LNCaP clone FGC (cell line): ENCODE measurements around the gene SLC38A4.

Experiments
- DNase-seq: peaks from one replicate; pipeline ENCODE4 v3.0.0-alpha.2; 2011; ENCODE audit warnings: low read depth
- H3K4me3 ChIP-seq: 2 replicates; pipeline ENCODE4 v1.5.1; 2011; ENCODE audit warnings: mild to moderate bottlenecking, low read depth, low read length, control low read depth
- TF ChIP-seq, protein P1 (sequence below): IDR thresholded peaks from 2 replicates; pipeline ENCODE4 v1.5.1; 2012; ENCODE audit warnings: mild to moderate bottlenecking; ENCODE audit not compliant: control insufficient read depth, insufficient read depth; ENCODE audit errors: extremely low read depth

The SLC38A4 gene, protein sequence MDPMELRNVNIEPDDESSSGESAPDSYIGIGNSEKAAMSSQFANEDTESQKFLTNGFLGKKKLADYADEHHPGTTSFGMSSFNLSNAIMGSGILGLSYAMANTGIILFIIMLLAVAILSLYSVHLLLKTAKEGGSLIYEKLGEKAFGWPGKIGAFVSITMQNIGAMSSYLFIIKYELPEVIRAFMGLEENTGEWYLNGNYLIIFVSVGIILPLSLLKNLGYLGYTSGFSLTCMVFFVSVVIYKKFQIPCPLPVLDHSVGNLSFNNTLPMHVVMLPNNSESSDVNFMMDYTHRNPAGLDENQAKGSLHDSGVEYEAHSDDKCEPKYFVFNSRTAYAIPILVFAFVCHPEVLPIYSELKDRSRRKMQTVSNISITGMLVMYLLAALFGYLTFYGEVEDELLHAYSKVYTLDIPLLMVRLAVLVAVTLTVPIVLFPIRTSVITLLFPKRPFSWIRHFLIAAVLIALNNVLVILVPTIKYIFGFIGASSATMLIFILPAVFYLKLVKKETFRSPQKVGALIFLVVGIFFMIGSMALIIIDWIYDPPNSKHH

DNA sequence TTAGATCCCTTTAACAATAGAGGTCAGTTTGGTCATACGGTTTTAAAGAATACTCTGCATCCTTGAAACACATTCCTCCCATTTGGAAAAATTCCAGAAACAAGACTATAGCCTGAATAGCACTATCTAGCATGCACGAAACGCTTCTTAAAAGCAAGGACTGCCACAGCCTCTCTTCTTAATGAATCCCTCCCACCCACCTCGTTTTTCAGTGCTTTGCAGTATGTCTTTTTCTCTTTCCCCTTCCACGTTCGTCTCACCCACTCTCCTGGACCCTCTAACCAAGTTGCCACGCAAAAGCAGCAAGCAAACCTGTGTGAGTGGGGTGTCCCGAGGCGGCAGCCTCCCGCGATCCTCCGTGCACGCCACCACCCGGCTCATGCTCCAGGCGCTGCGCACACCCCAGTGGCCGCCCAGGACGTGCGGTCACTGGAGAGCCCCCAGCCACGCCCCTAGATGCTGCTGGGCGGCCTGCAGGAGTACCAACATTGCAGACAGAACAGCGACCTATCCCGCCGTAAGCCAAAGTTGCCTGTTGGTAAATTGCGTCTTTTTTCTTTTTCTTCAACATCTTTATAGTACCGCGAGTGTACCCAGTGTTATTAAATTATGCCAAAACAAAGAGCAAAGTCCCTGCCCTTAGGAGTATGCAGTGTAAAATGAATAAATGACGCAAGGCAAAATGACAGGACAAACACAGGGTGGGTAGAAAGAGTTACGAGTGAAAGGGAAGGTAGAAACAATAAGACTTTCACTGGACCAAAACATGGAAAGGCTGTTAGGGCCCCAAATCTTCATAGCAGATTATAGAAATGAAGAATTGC is at the start of gene SLC38A4:
TSS of gene SLC38A4 (minus strand) at position 407 of the 824 bp plus-strand sequence. CDS start 32,926 bp downstream, outside the sequence.
- DNase-seq, result no peak
- TF ChIP-seq, protein P1, sequence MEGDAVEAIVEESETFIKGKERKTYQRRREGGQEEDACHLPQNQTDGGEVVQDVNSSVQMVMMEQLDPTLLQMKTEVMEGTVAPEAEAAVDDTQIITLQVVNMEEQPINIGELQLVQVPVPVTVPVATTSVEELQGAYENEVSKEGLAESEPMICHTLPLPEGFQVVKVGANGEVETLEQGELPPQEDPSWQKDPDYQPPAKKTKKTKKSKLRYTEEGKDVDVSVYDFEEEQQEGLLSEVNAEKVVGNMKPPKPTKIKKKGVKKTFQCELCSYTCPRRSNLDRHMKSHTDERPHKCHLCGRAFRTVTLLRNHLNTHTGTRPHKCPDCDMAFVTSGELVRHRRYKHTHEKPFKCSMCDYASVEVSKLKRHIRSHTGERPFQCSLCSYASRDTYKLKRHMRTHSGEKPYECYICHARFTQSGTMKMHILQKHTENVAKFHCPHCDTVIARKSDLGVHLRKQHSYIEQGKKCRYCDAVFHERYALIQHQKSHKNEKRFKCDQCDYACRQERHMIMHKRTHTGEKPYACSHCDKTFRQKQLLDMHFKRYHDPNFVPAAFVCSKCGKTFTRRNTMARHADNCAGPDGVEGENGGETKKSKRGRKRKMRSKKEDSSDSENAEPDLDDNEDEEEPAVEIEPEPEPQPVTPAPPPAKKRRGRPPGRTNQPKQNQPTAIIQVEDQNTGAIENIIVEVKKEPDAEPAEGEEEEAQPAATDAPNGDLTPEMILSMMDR, result no peak
- no peak within 1 kb of the TSS for H3K4me3 ChIP-seq

DNA sequence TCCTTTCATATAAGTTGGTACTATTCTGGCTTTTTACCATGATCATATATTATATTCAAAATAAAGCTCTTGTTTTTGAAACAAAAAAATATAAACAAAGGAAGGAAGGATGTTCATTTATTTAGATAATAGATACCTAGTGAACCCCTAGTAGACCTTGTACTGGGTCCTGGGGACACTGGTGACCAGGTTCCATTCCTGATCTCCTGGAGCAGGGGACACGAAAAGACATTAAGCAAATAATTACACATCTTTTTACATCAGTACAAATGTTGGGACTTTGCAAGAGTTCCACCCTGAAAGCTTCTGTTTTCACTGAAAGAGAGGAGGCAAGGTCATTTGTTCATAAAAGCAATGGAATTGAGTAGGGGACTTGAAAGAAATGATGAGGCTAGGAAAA is 49.3 kb upstream of the SLC38A4 start:
- DNase-seq, result no peak
- H3K4me3 ChIP-seq, result no peak overlapping the region
- TF ChIP-seq, protein P1, result no peak

DNA sequence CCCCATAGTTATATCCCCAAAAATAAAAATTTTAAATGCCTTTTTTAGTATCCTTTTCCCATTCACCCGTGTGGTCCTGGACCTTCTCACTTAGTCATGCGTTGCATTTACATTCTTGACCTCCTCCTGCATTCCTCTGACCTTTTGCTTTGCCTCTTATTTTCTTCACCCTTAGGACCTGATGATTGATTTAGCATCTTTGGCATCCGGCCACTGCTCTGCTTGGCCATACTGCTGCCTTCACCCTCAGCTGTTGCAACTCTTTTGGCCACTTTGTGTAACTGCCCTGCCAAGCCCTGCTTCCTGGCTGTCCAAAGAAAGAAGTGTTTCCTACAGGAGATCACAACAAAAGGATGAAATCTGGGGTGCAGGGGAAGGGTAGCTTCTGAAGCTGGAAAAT is 48.8 kb upstream of the SLC38A4 start:
- TF ChIP-seq, protein P1, result no peak
- DNase-seq, result no peak
- no peak overlapping the region for H3K4me3 ChIP-seq

DNA sequence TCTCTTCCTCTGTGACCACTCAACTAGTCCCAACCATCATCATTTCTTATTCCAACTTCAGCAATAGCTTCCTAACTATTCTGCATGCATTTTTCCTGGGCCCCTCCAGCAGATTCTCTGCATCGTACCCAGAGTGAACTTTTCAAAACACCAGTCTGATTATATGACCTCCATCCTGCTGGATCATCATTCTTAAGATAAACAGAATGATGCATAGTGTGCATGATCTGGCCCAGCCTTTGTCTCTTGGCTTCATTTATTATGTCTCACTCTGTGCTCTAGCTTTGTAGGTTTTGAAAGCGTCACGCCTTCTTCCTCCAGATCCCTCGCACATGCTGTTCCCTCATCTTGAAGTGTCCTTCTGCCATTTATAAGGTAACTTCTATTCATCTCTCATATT is 46.3 kb upstream of the SLC38A4 start:
- TF ChIP-seq, protein P1, result no peak
- no peak overlapping the region for H3K4me3 ChIP-seq
- DNase-seq, result no peak

DNA sequence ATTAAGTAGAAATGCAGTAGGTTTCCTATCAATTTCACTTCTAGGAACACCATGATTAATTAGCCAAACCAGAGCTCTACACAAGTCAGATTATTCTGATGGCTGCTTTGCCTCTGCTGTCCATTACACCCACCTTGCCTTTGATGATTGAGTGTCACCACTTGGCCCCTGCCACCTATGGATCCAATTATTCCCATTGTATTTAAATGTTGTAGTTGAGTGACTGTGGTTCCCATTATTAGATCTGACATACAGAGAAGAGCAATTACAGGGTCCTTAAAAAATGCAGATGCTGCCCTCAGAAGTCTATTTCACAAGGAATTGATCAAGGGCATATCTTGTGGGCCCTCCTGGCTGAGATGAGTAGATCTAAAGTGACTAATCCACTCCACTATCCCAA is 39.5 kb upstream of the SLC38A4 start:
- no peak overlapping the region for H3K4me3 ChIP-seq
- TF ChIP-seq, protein P1, result no peak
- DNase-seq, result no peak

DNA sequence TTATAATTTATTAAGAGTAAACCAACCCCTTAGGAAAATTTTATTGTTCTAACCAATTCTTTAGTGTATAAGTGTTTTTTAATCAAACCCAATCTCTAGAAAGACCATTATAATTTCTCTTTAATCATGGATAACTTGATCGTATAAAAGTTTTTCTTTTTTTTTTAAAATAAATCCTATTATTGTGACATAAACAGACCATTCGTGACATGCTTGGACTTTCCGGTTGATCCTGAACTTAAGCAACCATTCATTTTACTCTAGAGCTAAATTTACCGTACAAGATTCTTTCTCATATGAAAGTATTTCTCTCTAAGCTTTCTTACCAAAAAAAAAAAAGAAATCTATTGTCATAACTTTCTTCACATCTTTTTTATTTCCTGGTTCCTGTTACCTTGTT is 32.6 kb upstream of the SLC38A4 start:
- no peak overlapping the region for H3K4me3 ChIP-seq
- TF ChIP-seq, protein P1, result no peak
- no peak for DNase-seq
